Fibroblast of lung (primary cell): ENCODE results near the gene FOS. TPM values are rescaled to one million over a fixed set of nuclear protein-coding genes. Genes with fewer than 3 reads are reported as not detected.

Experiments used
- DNase-seq, 2 donors: peaks; one replicate each; pipeline versions ENCODE4 v3.0.0 to v3.0.0-alpha.2; 2010; ENCODE audit warnings: low read depth in 2 of 2
- H2AFZ ChIP-seq: 2 replicates; pipeline ENCODE4 v1.5.1; 2012; ENCODE audit warnings: low read length, control low read depth, inconsistent platforms
- H3K27ac ChIP-seq: 2 replicates; pipeline ENCODE4 v1.5.1; 2011; ENCODE audit warnings: low read length, control low read depth; ENCODE audit not compliant: insufficient read depth
- H3K27me3 ChIP-seq: 2 replicates; pipeline ENCODE4 v1.5.1; 2011; ENCODE audit warnings: mild to moderate bottlenecking, low read length; ENCODE audit not compliant: control insufficient read depth, insufficient read depth
- H3K36me3 ChIP-seq: 2 replicates; pipeline ENCODE4 v1.5.1; 2011; ENCODE audit warnings: low read length; ENCODE audit not compliant: control insufficient read depth, insufficient read depth
- H3K4me1 ChIP-seq: 2 replicates; pipeline ENCODE4 v1.5.1; 2011; ENCODE audit warnings: low read length; ENCODE audit not compliant: control insufficient read depth, insufficient read depth; ENCODE audit errors: extremely low read depth
- H3K4me2 ChIP-seq: 2 replicates; pipeline ENCODE4 v1.5.1; 2011; ENCODE audit warnings: low read length, control low read depth; ENCODE audit not compliant: insufficient read depth; ENCODE audit errors: extremely low read depth
- H3K4me3 ChIP-seq, 4 experiments: fragments of 200-600 bp in 1 of 4; sonication (generic) in 1 of 4; replicated peaks in 1 of 4; 2 replicates each; pipeline ENCODE4 v1.5.1; 2011 to 2016; ENCODE audit warnings: low read length in 4 of 4, low read depth in 3 of 4, mild to moderate bottlenecking in 3 of 4, control low read depth in 2 of 4, inconsistent platforms in 1 of 4, mixed read lengths in 1 of 4; ENCODE audit not compliant: insufficient read depth in 1 of 4; ENCODE audit errors: control extremely low read depth in 1 of 4
- H3K79me2 ChIP-seq: 2 replicates; pipeline ENCODE4 v1.5.1; 2012; ENCODE audit warnings: mild to moderate bottlenecking, low read length, inconsistent platforms; ENCODE audit not compliant: control insufficient read depth, insufficient read depth
- H3K9ac ChIP-seq: 2 replicates; pipeline ENCODE4 v1.5.1; 2011; ENCODE audit warnings: mild to moderate bottlenecking, low read length, control low read depth; ENCODE audit not compliant: insufficient read depth
- H3K9me3 ChIP-seq: 2 replicates; pipeline ENCODE4 v1.5.1; 2012; ENCODE audit warnings: low read depth, low read length; ENCODE audit not compliant: control insufficient read depth, insufficient read depth
- H4K20me1 ChIP-seq: 2 replicates; pipeline ENCODE4 v1.5.1; 2011; ENCODE audit warnings: low read length; ENCODE audit not compliant: control insufficient read depth, insufficient read depth; ENCODE audit errors: extremely low read depth
- CTCF ChIP-seq, 2 donors: IDR thresholded peaks in 1 of 2; conservative IDR thresholded peaks in 1 of 2; 1 replicate in 1 of 2; 2 replicates in 1 of 2; pipeline ENCODE4 v1.5.1; 2011 to 2012; ENCODE audit warnings: low read length in 2 of 2, control low read depth in 1 of 2, inconsistent platforms in 1 of 2, low read depth in 1 of 2, mild to moderate bottlenecking in 1 of 2
- EZH2 ChIP-seq: IDR thresholded peaks from 2 replicates; pipeline ENCODE4 v1.5.1; 2012; ENCODE audit warnings: low read length, control low read depth, mild to moderate bottlenecking; ENCODE audit errors: missing control alignments
- polyA plus RNA-seq, 2 donors: library from polyadenylated mRNA; depleted of rRNA in 1 of 2; stranded (reverse) in 1 of 2; unstranded in 1 of 2; fragments of >200 nt; gene quantifications; 2 replicates each; pipeline ENCODE4 v1.2.1, GENCODE V29; 2011 to 2012; ENCODE audit warnings: missing spikeins in 1 of 2
- total RNA-seq: library from RNA; depleted of rRNA; stranded (reverse); fragments of >200 nt; gene quantifications from 2 replicates; pipeline ENCODE4 v1.2.1, GENCODE V29; 2014

FOS gene
- total and polyA plus RNA-seq, 2 donors (not counting 1 experiment from before 2014, with no cell fraction given): 24.6 to 178 TPM

GRCh38 chr14:75311356-75311755 is 32.7 kb downstream of the FOS start:
- no peak overlapping the region for H3K9ac ChIP-seq
- no peak overlapping the region for H2AFZ ChIP-seq
- H3K36me3 ChIP-seq: no peaks in the 10 kb centered on the region
- no peak for DNase-seq
- no peaks in the 10 kb centered on the region for H4K20me1 ChIP-seq
- H3K27ac ChIP-seq: no peak overlapping the region
- H3K27me3 ChIP-seq: peaks cover 2% of the 10 kb centered on the region
- no peak overlapping the region for H3K4me2 ChIP-seq
- H3K9me3 ChIP-seq: no peaks in the 10 kb centered on the region
- H3K79me2 ChIP-seq: no peaks in the 10 kb centered on the region
- H3K4me3 ChIP-seq: no peak overlapping the region
- no peak for TF ChIP-seq CTCF (conservative IDR thresholded peaks at IDR 0.05 in 1 of 2, IDR thresholded peaks at IDR 0.05 in 1 of 2; ENCODE audit: low read depth in 1 of 2, low read length in 2 of 2)
- TF ChIP-seq EZH2: no peak
- peaks cover 6% of the 10 kb centered on the region for H3K4me1 ChIP-seq

GRCh38 chr14:75312341-75312740 is 33.7 kb downstream of the FOS start:
- no peak for DNase-seq
- peaks cover 2% of the 10 kb centered on the region for H3K27me3 ChIP-seq
- H3K4me3 ChIP-seq: no peak overlapping the region
- H3K4me1 ChIP-seq: peaks cover 6% of the 10 kb centered on the region
- no peak overlapping the region for H3K27ac ChIP-seq
- H3K79me2 ChIP-seq: no peaks in the 10 kb centered on the region
- H2AFZ ChIP-seq: no peak overlapping the region
- TF ChIP-seq CTCF (conservative IDR thresholded peaks at IDR 0.05 in 1 of 2, IDR thresholded peaks at IDR 0.05 in 1 of 2; ENCODE audit: low read depth in 1 of 2, low read length in 2 of 2): no peak
- no peak for TF ChIP-seq EZH2
- H3K9ac ChIP-seq: no peak overlapping the region
- H3K9me3 ChIP-seq: no peaks in the 10 kb centered on the region
- H3K36me3 ChIP-seq: no peaks in the 10 kb centered on the region
- H3K4me2 ChIP-seq: no peak overlapping the region
- H4K20me1 ChIP-seq: no peaks in the 10 kb centered on the region

GRCh38 chr14:75313294-75313693 is 34.7 kb downstream of the FOS start:
- Histone ChIP-seq H3K9me3 (no peaks in the 10 kb centered on the region), H3K79me2 (no peaks in the 10 kb centered on the region), H2AFZ (no peak overlapping the region), H3K4me3 (no peak overlapping the region), H3K27me3 (peaks cover 2% of the 10 kb centered on the region), H3K27ac (no peak overlapping the region), H3K4me2 (no peak overlapping the region), H3K36me3 (no peaks in the 10 kb centered on the region), H4K20me1 (no peaks in the 10 kb centered on the region), H3K4me1 (peaks cover 5% of the 10 kb centered on the region), H3K9ac (no peak overlapping the region)
- TF ChIP-seq EZH2 (no peak), CTCF (conservative IDR thresholded peaks at IDR 0.05 in 1 of 2, IDR thresholded peaks at IDR 0.05 in 1 of 2; ENCODE audit: low read depth in 1 of 2, low read length in 2 of 2) (no peak)
- DNase-seq: no peak
